Cardiac muscle cell (in vitro differentiated cells and primary cell): Measurements from ENCODE around the gene TMC7. TPM values are rescaled to one million over a fixed set of nuclear protein-coding genes. Genes with fewer than 3 reads are reported as not detected.

Experiments
- DNase-seq, 2 donors: peaks; one replicate each; pipeline versions ENCODE4 v3.0.0 to v3.0.0-alpha.2; 2010 to 2017; ENCODE audit warnings: low read depth in 1 of 2, low spot score in 1 of 2
- H3K27ac ChIP-seq: fragments of 200-600 bp; sonication (generic); 2 replicates; pipeline ENCODE4 v1.5.1; 2016
- H3K27me3 ChIP-seq: fragments of 200-600 bp; sonication (generic); 2 replicates; pipeline ENCODE4 v1.6.0; 2016; ENCODE audit warnings: control low read depth
- H3K36me3 ChIP-seq: fragments of 200-600 bp; sonication (generic); 2 replicates; pipeline ENCODE4 v1.5.1; 2016; ENCODE audit warnings: control low read depth
- H3K4me1 ChIP-seq: fragments of 200-600 bp; sonication (generic); 2 replicates; pipeline ENCODE4 v1.8.1; 2017; ENCODE audit warnings: low read depth, mild to moderate bottlenecking, mixed run types
- H3K4me3 ChIP-seq: fragments of 200-600 bp; sonication (generic); 2 replicates; pipeline ENCODE4 v1.5.1; 2016; ENCODE audit warnings: mild to moderate bottlenecking
- H3K9me3 ChIP-seq: fragments of 200-600 bp; sonication (generic); 2 replicates; pipeline ENCODE4 v1.5.1; 2017; ENCODE audit warnings: low read depth, mild to moderate bottlenecking, control low read depth
- CTCF ChIP-seq: IDR thresholded peaks from 2 replicates; pipeline ENCODE4 v1.5.1; 2012; ENCODE audit warnings: low read depth, mild to moderate bottlenecking, low read length
- polyA plus RNA-seq: library from polyadenylated mRNA; unstranded; fragments of >200 nt; fragmentation: Nextera tagmentation; extraction: Ambion mirVana; gene quantifications from 2 replicates; pipeline ENCODE4 v1.2.1, GENCODE V29; 2016
- total RNA-seq: library from RNA; depleted of rRNA; stranded (reverse); fragments of >200 nt; gene quantifications from 2 replicates; pipeline ENCODE4 v1.2.3, GENCODE V29; 2016

TMC7 gene
- total and polyA plus RNA-seq, 2 experiments from 2014 or later, result 1.5 to 4.6 TPM

- no peak overlapping the region for H3K27ac ChIP-seq
- no peaks in the 10 kb centered on the region for H3K36me3 ChIP-seq
- no peak for DNase-seq
- H3K4me3 ChIP-seq, result no peak overlapping the region
- H3K27me3 ChIP-seq, result no peaks in the 10 kb centered on the region
- no peaks in the 10 kb centered on the region for H3K4me1 ChIP-seq
- no peak for TF ChIP-seq CTCF
- H3K9me3 ChIP-seq, result no peaks in the 10 kb centered on the region
Measured at GRCh38 chr16:18966791-18967190, 16.9 kb upstream of the TMC7 start.

- peak; percentile 95 for TF ChIP-seq CTCF
- Histone ChIP-seq H3K27ac (no peak overlapping the region), H3K9me3 (no peaks in the 10 kb centered on the region), H3K4me3 (peak overlapping the region; percentile 11), H3K36me3 (no peaks in the 10 kb centered on the region), H3K27me3 (no peaks in the 10 kb centered on the region), H3K4me1 (no peaks in the 10 kb centered on the region)
- peak; percentile 83 to 84 for DNase-seq
Measured at GRCh38 chr16:18969050-18969854, 14.5 kb upstream of the TMC7 start.

GRCh38 chr16:18969855-18970240 lies 13.9 kb upstream of the TMC7 start:
- Histone ChIP-seq H3K9me3 (no peaks in the 10 kb centered on the region), H3K36me3 (no peaks in the 10 kb centered on the region), H3K4me1 (no peaks in the 10 kb centered on the region), H3K27me3 (no peaks in the 10 kb centered on the region), H3K27ac (no peak overlapping the region), H3K4me3 (no peak overlapping the region)
- DNase-seq, result no peak
- TF ChIP-seq CTCF, result no peak

GRCh38 chr16:18975109-18975508 lies 8.6 kb upstream of the TMC7 start:
- H3K4me1 ChIP-seq, result no peaks in the 10 kb centered on the region
- DNase-seq, result no peak

GRCh38 chr16:18979936-18980335 lies 3.8 kb upstream of the TMC7 start:
- Histone ChIP-seq H3K36me3 (no peaks in the 10 kb centered on the region), H3K27ac (no peak overlapping the region), H3K4me3 (no peak overlapping the region), H3K9me3 (no peaks in the 10 kb centered on the region), H3K27me3 (no peaks in the 10 kb centered on the region), H3K4me1 (no peaks in the 10 kb centered on the region)
- no peak for DNase-seq
- TF ChIP-seq CTCF, result no peak

More at GRCh38 chr16:18975109-18975508, 8.6 kb upstream of the TMC7 start:
- no peak for TF ChIP-seq CTCF
- Histone ChIP-seq H3K4me3 (no peak overlapping the region), H3K27ac (no peak overlapping the region), H3K27me3 (no peaks in the 10 kb centered on the region), H3K36me3 (no peaks in the 10 kb centered on the region), H3K9me3 (no peaks in the 10 kb centered on the region)
